Activated T-helper 1 cell treated with anti-CD3 and anti-CD28 coated beads, Interleukin-2, amount 50 U/mL, for 16 hours (primary cell): ENCODE data around the gene EPHA1.

Experiments used
- DNase-seq, 2 donors: peaks; one replicate each; pipeline ENCODE4 v3.0.0-alpha.2; 2020; ENCODE audit warnings: low read depth in 1 of 2, low spot score in 1 of 2

Gene EPHA1

GRCh38 chr7:143390104-143390772 is 18.4 kb downstream of the EPHA1 start:
- DNase-seq: no peak

DNA sequence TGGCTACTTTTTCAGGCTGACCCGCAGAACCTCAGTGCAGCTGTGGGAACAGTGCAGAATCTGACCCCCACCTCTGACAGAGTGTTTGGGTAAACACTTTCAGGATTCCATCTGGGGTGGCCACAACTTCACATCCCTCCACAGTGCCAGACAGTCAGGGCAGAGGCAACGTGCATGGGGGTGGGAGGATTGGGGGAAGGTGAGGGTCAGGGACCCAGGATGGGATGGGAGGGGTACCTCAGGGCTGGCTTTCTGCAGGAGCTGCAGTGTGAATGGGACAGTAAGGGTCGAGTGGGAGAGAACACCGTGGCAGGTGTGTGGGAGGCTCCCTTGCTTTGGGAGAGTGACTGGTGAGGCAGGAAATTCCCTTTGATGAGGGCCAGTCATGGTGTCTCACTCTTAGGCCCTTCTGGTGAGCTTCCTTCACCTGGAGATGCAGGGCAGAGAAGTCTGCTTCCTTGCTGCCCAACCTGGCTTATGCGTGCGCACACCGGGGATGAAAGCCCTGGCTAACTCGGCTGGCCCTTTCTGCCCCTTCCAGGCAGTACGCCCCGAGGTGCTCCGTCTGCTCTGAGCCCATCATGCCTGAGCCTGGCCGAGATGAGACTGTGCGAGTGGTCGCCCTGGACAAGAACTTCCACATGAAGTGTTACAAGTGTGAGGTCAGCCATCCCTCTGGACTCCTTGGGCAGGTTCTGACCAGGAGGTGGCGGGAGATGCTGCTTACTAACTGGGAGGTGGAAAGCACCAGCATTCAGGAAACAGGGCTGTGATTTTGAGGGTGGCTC is 19.1 kb downstream of the EPHA1 start:
- no peak for DNase-seq

DNA sequence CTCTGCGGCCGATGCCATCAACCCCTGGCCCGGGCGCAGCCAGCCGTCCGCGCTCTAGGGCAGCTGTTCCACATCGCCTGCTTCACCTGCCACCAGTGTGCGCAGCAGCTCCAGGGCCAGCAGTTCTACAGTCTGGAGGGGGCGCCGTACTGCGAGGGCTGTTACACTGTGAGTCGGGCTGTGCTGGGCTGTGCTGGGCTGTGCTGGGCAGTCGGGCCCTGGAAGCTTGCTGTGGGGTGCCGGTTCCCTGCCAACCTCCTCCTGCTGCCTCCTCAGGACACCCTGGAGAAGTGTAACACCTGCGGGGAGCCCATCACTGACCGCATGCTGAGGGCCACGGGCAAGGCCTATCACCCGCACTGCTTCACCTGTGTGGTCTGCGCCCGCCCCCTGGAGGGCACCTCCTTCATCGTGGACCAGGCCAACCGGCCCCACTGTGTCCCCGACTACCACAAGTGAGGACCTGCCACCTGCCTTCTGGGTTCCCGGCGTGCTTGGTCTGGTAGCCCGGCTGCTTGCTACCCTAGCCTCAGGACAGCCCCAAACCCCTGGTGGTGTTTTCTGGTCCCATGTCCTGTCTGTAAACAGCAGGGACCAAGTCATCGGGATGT is 20.1 kb downstream of the EPHA1 start:
- no peak for DNase-seq

- no peak for DNase-seq
Observed at GRCh38 chr7:143388051-143388450, 20.6 kb downstream of the EPHA1 start.

GRCh38 chr7:143387156-143387975 is 21.3 kb downstream of the EPHA1 start:
- no peak for DNase-seq

DNA sequence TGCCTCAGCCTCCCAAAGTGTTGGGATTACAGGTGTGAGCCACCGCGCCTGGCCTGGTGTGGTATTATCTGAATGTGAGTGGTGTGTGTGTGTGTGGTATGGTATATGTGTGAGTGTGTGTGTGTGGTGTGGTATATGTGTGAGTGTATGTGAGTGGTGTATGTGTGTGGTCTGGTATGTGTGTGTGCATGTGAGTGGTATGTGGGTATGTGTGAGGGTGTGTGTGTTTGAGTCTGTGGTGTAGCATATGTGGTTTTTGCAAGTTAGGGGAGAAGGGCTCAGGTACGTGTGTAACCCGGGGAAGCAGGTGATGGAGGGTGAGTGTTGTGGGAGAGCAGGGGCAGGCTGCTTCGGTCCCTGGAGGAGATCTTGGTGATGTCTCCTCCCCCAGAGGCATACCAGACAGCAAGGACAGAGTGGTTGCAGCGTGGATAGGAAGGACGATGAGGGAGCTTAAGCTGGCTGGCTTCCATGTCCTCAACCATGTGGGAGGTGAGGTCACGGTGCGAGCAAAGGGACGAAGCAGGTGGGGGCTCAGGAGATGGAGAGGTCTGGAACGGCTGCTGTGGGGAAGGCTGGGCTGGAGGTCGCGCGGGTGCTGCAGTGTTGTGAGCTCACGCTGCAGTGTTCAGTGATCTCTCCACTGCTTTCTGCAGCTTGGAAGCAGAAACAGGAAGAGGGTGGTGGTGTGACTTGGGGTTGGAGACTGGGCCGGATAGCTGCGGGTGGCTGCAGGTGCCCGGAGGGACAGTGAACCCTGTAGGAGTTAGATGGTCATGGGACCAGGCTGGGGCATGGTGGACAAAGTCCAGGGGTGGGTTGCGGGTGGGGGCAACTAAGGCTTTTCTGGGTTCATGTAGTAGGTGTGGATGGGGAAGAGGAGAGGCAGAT is 22.5 kb downstream of the EPHA1 start:
- no peak for DNase-seq

DNA sequence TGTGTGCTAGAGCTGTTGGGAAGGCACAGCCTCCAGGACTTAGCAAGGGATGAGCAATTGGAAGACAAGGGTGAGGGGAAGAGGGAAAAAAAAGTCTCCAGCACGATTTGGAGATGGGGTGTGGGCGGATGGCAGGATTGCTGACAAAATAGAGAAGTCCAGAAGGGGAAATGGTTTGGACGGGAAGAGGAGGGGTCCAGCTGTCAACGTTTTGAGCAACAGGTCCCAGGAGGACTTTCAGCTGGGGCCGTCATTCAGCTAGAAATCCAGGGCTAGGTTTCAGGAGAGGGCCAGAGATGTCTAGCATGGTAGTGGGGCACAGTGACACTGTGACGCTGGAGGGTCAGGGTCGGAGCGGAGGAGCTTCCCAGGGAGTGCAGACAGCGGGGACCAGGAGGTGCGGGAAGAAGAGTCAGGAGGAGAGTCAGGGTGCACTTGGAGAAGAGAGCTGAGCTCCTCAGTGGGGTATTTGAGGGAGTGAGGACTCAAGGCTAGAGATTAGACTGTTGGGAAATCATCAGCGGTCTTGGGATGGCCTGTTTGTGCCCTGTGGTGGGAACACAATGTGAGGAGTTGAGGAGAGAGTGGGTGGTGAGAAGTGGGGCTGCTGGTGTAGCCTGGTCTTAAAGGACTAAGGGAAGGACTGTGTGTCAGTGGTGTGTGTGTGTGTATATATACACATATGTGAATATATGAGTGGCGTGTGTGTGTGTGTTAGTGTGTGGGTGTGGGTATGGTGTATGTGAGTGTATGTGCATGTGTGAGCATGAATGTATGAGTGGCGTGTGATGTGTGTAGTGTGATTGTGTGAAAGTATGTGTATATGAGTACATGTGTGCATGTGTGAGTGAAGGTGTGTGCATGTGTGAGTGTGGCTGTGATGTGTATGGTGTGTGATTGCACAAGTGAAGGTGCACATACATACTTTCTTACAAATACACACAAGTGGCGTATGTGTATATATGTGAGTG is 23.7 kb downstream of the EPHA1 start:
- DNase-seq: no peak

DNA sequence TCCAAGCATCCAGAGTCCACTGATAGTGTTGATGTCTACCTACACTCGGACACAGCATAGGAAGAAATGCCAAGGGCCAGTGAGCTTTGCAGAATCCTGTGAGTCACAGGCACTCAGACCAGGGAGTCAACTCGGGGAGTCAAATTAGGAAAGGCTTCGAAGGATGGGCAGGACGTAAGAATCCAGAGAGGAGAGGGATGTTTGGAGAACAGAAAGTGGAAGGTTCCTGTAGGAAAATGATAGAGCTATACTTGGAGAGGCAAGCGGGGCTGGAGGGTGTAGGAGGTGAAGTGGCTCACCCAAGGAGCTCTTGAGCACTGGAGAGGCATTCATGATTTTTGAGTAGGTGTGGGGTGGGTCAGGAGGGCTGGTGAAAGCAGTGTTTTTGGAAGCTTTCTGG is 24.5 kb downstream of the EPHA1 start:
- no peak for DNase-seq

GRCh38 chr7:143383642-143383957 is 25.1 kb downstream of the EPHA1 start:
- DNase-seq: no peak

DNA sequence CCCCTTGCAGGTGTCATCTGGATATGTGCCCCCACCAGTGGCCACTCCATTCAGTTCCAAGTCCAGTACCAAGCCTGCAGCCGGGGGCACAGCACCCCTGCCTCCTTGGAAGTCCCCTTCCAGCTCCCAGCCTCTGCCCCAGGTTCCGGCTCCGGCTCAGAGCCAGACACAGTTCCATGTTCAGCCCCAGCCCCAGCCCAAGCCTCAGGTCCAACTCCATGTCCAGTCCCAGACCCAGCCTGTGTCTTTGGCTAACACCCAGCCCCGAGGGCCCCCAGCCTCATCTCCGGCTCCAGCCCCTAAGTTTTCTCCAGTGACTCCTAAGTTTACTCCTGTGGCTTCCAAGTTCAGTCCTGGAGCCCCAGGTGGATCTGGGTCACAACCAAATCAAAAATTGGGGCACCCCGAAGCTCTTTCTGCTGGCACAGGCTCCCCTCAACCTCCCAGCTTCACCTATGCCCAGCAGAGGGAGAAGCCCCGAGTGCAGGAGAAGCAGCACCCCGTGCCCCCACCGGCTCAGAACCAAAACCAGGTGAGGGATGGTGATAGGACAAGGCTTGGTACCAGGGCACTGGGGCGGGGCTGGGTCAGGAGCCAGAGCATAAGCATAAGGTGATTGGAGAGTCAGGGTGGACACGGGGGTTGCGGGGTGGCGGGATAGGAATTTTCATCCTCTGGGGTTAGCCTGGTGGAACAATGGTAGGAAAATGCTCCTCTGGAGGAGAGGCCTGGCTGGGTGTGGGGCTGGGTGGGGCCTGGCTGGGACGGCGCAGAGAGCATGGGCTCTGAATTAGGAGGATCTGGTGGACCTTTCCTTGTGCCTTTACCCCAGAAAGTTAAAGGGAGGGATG is 25.6 kb downstream of the EPHA1 start:
- DNase-seq: no peak

- no peak for DNase-seq
Observed at GRCh38 chr7:143382126-143382790, 26.4 kb downstream of the EPHA1 start.

- no peak for DNase-seq
Observed at GRCh38 chr7:143381427-143382125, 27.1 kb downstream of the EPHA1 start.

- DNase-seq: peak; percentile 65 to 80
Observed at GRCh38 chr7:143380646-143381426, 27.8 kb downstream of the EPHA1 start, which contains the start of gene ZYX. ZYX (plus strand) TSS chr7:143381345; CDS start chr7:143381572, 227 bp downstream.

DNA sequence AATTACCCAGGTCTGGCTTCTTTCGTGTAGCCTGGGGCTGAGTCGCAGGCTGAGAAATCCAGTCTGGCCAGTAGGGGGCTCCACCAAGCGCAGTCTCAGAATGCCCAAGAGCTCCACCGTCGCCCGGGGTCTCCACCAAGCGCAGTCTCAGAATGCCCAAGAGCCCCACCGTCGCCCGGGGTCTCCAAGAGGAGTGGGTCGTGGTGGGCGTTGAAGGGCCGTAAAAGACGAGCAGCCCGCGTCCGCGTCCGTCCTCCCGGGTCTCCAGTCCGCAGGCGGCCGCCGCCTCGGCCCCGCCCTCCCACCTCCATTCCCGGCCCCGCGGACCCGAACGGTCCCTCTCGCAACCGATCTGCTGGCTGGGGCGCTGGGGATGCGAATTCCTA is 28.4 kb downstream of the EPHA1 start:
- DNase-seq: peak; percentile 74 to 86

DNA sequence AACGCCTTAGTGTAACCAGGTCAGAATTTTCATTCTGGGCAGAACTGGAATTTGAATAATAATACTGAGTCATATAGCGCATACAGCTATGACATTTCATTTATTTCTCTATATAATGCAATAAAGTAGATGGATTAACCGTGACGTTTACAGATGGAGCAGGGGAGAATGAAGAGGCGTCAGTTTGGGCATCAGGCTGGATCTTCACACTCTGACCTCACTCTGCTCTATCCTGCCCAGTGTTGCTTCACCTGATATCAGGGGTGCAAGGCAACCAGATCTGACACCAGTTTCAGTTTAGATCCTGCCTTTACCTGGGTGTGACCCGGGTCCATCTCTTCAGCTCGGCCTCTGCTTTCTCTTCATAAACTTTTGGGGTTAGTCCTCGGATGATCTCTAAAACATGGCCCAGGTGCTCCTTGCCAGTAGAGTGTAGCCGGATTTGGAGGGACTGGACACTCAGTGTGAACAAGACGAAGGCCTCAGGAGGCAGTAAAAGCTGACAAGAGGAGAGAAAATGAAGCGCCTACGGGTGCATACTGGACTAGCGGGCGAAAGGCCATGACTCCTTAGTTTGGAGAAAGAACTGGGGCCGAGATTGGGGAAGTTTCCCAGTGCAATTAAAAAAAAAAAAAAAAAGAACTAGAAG is 28.9 kb downstream of the EPHA1 start:
- no peak for DNase-seq

DNA sequence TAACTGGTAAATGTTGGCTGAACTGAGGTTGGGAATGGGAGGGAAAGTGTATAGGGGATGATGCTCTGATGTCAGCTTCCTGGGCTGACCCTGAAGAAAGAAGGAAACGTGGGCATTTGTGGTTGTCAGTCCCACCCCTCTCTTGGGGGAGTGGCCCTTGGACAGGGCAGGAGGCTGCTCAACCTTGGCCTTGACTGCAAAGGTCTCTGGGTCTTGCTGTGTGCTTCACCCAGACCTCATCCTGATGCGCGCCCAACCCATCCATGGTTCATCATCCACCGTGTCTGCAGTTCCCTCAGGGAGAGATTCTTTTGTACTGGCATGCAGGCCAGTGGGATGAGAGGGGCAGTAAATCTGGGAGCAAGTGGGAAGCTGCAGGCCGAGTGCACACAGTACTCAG is 32.3 kb downstream of the EPHA1 start:
- DNase-seq: no peak
